Adrenal gland (tissue), 5 donors: Measurements from ENCODE around the gene DSE.

Experiments
- CTCF ChIP-seq, 6 experiments: fragments of 450-650 bp in 4 of 6; fragments of 200-600 bp in 2 of 6; sonication (generic) in 1 of 6; IDR thresholded peaks; 1 replicate in 5 of 6; 2 replicates in 1 of 6; pipeline versions ENCODE4 v1.5.1 to v1.8.0; 2016 to 2021; ENCODE audit warnings: antibody characterized with exemption in 6 of 6, mild to moderate bottlenecking in 2 of 6, moderate library complexity in 1 of 6
- POLR2A ChIP-seq, 2 donors: fragments of 450-650 bp; IDR thresholded peaks; one replicate each; pipeline ENCODE4 v1.6.1; 2017; ENCODE audit warnings: antibody characterized with exemption in 2 of 2, mild to moderate bottlenecking in 2 of 2, moderate library complexity in 1 of 2
- donor health status: DM: no; HTN: no; CAD: no.

GRCh38 chr6:116332096-116332495 lies 38.7 kb upstream of the DSE start:
- TF ChIP-seq CTCF (IDR thresholded peaks at IDR 0.05): no peak
- no peak for TF ChIP-seq POLR2A (IDR thresholded peaks at IDR 0.05)
